HCT116 (cell line): ENCODE measurements around the gene CFAP53. TPM values are rescaled to one million over a fixed set of nuclear protein-coding genes. Genes with fewer than 3 reads are reported as not detected.

Experiments used
- ATAC-seq: fragments of 200-7000 bp; cut with Tn5 transposase; 2 replicates; pipeline ENCODE4 v1.9.1; 2020; ENCODE audit warnings: mild to moderate bottlenecking, moderate library complexity
- BruUV-seq: library from RNA; stranded (reverse); fragments of 400-500 nt; replicated peaks from 2 replicates; lab custom pipeline; 2021; lab: Mats Ljungman, UMichigan
- CTCF ChIA-PET: fragments of 300-600 bp; sonication (Branson Sonifier 250); formaldehyde crosslinking; loops from one replicate; lab custom pipeline; 2021; ENCODE audit warnings: antibody characterized with exemption; lab: Charles Lee
- POLR2A ChIA-PET: fragments of 300-600, 350-600 bp; sonication (Branson Sonifier 250); formaldehyde crosslinking; loops from one replicate; lab custom pipeline; 2021; ENCODE audit warnings: antibody characterized with exemption; lab: Charles Lee
- RAD21 ChIA-PET, 2 experiments: fragments of 300-600 bp; sonication (Branson Sonifier 250); formaldehyde crosslinking; loops; one replicate each; lab custom pipeline; 2023; ENCODE audit warnings: low total read pairs in 2 of 2; ENCODE audit not compliant: uncharacterized antibody in 2 of 2, unreplicated experiment in 2 of 2, low non-redundant PET in 1 of 2; lab: Charles Lee
- DNase-seq: peaks from one replicate; pipeline ENCODE4 v3.0.0-alpha.2; 2010; ENCODE audit warnings: low read depth, low spot score
- H2AFZ ChIP-seq: fragments of 200-600 bp; shearing (Covaris generic), sonication (generic); 2 replicates; pipeline ENCODE4 v1.6.1; 2017; ENCODE audit warnings: low read depth, mixed run types, mixed read lengths, antibody characterized with exemption, low read length; ENCODE audit not compliant: poor library complexity, severe bottlenecking
- H3K27ac ChIP-seq: 2 replicates; pipeline ENCODE4 v1.5.1; 2012; ENCODE audit warnings: low read depth, low read length
- H3K27me3 ChIP-seq: fragments of 200-600 bp; sonication (generic); 2 replicates; pipeline ENCODE4 v1.6.1; 2016; ENCODE audit warnings: mixed run types, low read length, mixed read lengths; ENCODE audit not compliant: insufficient read depth
- H3K36me3 ChIP-seq, 2 experiments: fragments of 200-500 bp in 1 of 2; fragments of 200-600 bp in 1 of 2; sonication (Bioruptor generic) in 1 of 2; sonication (generic) in 1 of 2; 2 replicates each; pipeline versions ENCODE4 v1.5.1 to v1.6.1; 2014 to 2016; ENCODE audit warnings: low read length in 2 of 2, inconsistent platforms in 1 of 2, mixed read lengths in 1 of 2, mixed run types in 1 of 2; ENCODE audit not compliant: insufficient read depth in 2 of 2, control insufficient read depth in 1 of 2
- H3K4me1 ChIP-seq, 2 experiments: fragments of 200-600 bp in 1 of 2; sonication (generic) in 1 of 2; 2 replicates each; pipeline versions ENCODE4 v1.5.1 to v1.6.1; 2012 to 2017; ENCODE audit warnings: low read length in 2 of 2, inconsistent platforms in 1 of 2, mild to moderate bottlenecking in 1 of 2, mixed read lengths in 1 of 2, mixed run types in 1 of 2, moderate library complexity in 1 of 2; ENCODE audit not compliant: insufficient read depth in 2 of 2, control insufficient read depth in 1 of 2
- H3K4me2 ChIP-seq: fragments of 200-600 bp; sonication (generic); 2 replicates; pipeline ENCODE4 v1.6.1; 2017; ENCODE audit warnings: mixed run types, low read length, mixed read lengths
- H3K4me3 ChIP-seq, 2 experiments: fragments of 200-600 bp in 1 of 2; sonication (generic) in 1 of 2; replicated peaks in 1 of 2; 2 replicates each; pipeline ENCODE4 v1.5.1; 2011 to 2016; ENCODE audit warnings: low read length in 2 of 2, control low read depth in 1 of 2, low read depth in 1 of 2, mild to moderate bottlenecking in 1 of 2, mixed read lengths in 1 of 2, mixed run types in 1 of 2
- H3K79me2 ChIP-seq: fragments of 200-600 bp; sonication (generic); 2 replicates; pipeline ENCODE4 v1.6.1; 2017; ENCODE audit warnings: mild to moderate bottlenecking, mixed run types, low read length, moderate library complexity, mixed read lengths; ENCODE audit not compliant: insufficient read depth
- H3K9ac ChIP-seq: fragments of 200-600 bp; sonication (generic); 2 replicates; pipeline ENCODE4 v1.6.1; 2016; ENCODE audit warnings: low read length, mixed read lengths
- H3K9me2 ChIP-seq: fragments of 200-600 bp; sonication (generic), shearing (Covaris generic); 2 replicates; pipeline ENCODE4 v1.6.1; 2017; ENCODE audit warnings: mixed run types, mild to moderate bottlenecking, moderate library complexity; ENCODE audit not compliant: insufficient read depth
- H3K9me3 ChIP-seq, 2 experiments: fragments of 200-500 bp in 1 of 2; fragments of 200-600 bp in 1 of 2; sonication (Bioruptor generic) in 1 of 2; sonication (generic) in 1 of 2; 2 replicates each; pipeline ENCODE4 v1.6.1; 2014 to 2017; ENCODE audit warnings: low read length in 2 of 2, mixed read lengths in 2 of 2, inconsistent platforms in 1 of 2, low read depth in 1 of 2, mild to moderate bottlenecking in 1 of 2, mixed run types in 1 of 2, moderate library complexity in 1 of 2; ENCODE audit not compliant: control insufficient read depth in 1 of 2, insufficient read depth in 1 of 2
- H4K20me1 ChIP-seq: fragments of 200-600 bp; sonication (generic), shearing (Covaris generic); 2 replicates; pipeline ENCODE4 v1.6.1; 2017; ENCODE audit warnings: mixed run types, mild to moderate bottlenecking, moderate library complexity; ENCODE audit not compliant: insufficient read depth
- CBX3 ChIP-seq: IDR thresholded peaks from 2 replicates; pipeline ENCODE4 v1.6.1; 2012; ENCODE audit warnings: low read depth
- CEBPB ChIP-seq: IDR thresholded peaks from 2 replicates; pipeline ENCODE4 v1.6.1; 2012; ENCODE audit warnings: low read depth
- EZH2 ChIP-seq: fragments of 200-600 bp; sonication (generic); IDR thresholded peaks from 2 replicates; pipeline ENCODE4 v1.6.1; 2017; ENCODE audit warnings: antibody characterized with exemption, mixed run types
- MAX ChIP-seq: IDR thresholded peaks from 2 replicates; pipeline ENCODE4 v1.6.1; 2012
- POLR2AphosphoS5 ChIP-seq: IDR thresholded peaks from 2 replicates; pipeline ENCODE4 v1.6.1; 2011; ENCODE audit warnings: mild to moderate bottlenecking, low read depth, low read length, moderate library complexity
- SRF ChIP-seq: IDR thresholded peaks from 2 replicates; pipeline ENCODE4 v1.6.1; 2012; ENCODE audit warnings: low read depth
- intact Hi-C: fragments of 100-400 bp; cut with micrococcal nuclease; formaldehyde crosslinking; loops from 2 replicates; pipeline ENCODE4 v1.10.0; 2022
- total RNA-seq: library from RNA; stranded (reverse); gene quantifications from one replicate; pipeline ENCODE4 v1.2.1, GENCODE V29; 2021; ENCODE audit not compliant: unreplicated experiment
- TF ChIP-seq, protein P1 (sequence below), 3 experiments: fragments of 200-600 bp in 1 of 3; sonication (generic) in 1 of 3; IDR thresholded peaks in 2 of 3; conservative IDR thresholded peaks in 1 of 3; 2 replicates each; pipeline ENCODE4 v1.5.1; 2012 to 2017; ENCODE audit warnings: low read depth in 2 of 3, low read length in 2 of 3, antibody characterized with exemption in 1 of 3, borderline replicate concordance in 1 of 3, control low read depth in 1 of 3, mild to moderate bottlenecking in 1 of 3, mixed read lengths in 1 of 3, mixed run types in 1 of 3, moderate library complexity in 1 of 3; ENCODE audit not compliant: insufficient read depth in 1 of 3

Gene CFAP53
- total RNA-seq, 1 experiment from 2014 or later: 1.1 TPM

DNA sequence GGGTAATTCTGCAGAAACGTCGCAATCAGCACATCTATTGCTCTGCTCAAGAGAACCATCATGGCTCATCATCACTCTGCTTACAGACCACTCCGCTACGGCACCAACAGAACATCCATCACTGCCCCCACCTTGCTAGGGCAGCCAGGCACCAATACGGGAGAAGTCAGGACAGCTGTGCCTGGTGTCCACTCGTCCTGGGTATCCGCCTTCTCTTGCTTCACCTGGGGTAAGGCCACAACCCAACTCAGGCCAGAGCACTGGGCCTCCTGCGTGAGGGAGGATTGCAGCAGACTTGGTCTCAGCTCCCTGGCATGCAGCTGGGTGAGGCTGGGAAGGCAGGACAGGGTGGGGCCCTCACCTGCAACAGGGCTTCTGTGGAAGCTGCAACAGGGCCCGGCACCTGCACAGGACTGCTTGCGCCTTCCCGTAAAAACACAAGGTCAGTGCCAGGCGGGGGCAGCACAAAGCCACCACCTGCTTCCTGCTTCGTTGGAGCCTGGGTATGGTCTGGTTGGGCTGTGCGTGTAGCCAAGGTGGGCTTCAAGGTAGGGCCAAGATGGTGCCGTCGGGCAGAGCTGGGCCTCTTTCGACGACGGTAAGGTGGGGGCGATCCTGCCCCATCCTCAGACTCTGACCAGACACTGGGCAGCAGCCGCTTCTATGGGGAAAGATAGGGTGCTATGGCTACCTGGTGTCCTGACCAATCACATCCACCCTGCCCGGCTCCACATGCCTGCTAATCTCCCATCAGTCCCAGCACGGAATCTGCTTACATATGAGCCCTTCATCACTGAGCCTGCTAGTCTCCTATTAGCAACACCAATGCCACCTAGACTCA, 7.1 kb upstream of the CFAP53 start:
- Histone ChIP-seq H3K9ac (no peak overlapping the region), H3K27me3 (no peaks in the 10 kb centered on the region), H3K4me1 (no peaks in the 10 kb centered on the region), H2AFZ (no peak overlapping the region)
- BruUV-seq: no TSS peak
- POLR2A ChIA-PET: no interaction called here
- TF ChIP-seq EZH2: no peak
- TF ChIP-seq CEBPB: no peak
- no peak for TF ChIP-seq SRF
- TF ChIP-seq, protein P1, sequence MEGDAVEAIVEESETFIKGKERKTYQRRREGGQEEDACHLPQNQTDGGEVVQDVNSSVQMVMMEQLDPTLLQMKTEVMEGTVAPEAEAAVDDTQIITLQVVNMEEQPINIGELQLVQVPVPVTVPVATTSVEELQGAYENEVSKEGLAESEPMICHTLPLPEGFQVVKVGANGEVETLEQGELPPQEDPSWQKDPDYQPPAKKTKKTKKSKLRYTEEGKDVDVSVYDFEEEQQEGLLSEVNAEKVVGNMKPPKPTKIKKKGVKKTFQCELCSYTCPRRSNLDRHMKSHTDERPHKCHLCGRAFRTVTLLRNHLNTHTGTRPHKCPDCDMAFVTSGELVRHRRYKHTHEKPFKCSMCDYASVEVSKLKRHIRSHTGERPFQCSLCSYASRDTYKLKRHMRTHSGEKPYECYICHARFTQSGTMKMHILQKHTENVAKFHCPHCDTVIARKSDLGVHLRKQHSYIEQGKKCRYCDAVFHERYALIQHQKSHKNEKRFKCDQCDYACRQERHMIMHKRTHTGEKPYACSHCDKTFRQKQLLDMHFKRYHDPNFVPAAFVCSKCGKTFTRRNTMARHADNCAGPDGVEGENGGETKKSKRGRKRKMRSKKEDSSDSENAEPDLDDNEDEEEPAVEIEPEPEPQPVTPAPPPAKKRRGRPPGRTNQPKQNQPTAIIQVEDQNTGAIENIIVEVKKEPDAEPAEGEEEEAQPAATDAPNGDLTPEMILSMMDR (IDR thresholded peaks at IDR 0.05 in 2 of 3, conservative IDR thresholded peaks at IDR 0.05 in 1 of 3; ENCODE audit: borderline replicate concordance in 1 of 3, insufficient read depth in 1 of 3, low read depth in 2 of 3, low read length in 2 of 3): no peak
- no peak for TF ChIP-seq CBX3
- TF ChIP-seq POLR2AphosphoS5: no peak
- TF ChIP-seq MAX: no peak
- TF ChIP-seq, all 23 proteins: peak for 0
- no peaks in the 10 kb centered on the region for H3K9me3 ChIP-seq
- no peak overlapping the region for H3K4me2 ChIP-seq
- intact Hi-C loops: no loop called here
- peaks cover 59 to 72% of the 10 kb centered on the region in 2 experiments for H3K36me3 ChIP-seq
- RAD21 ChIA-PET: no interaction called here
- H3K27ac ChIP-seq: no peak overlapping the region
- H4K20me1 ChIP-seq: no peaks in the 10 kb centered on the region
- CTCF ChIA-PET: no interaction called here
- DNase-seq: no peak
- H3K9me2 ChIP-seq: no peaks in the 10 kb centered on the region
- H3K4me3 ChIP-seq: no peak overlapping the region
- no peak; the same call in 1 of the 2 replicates for ATAC-seq
- H3K79me2 ChIP-seq: peaks cover 11% of the 10 kb centered on the region
